Measurements from ENCODE around the gene HNF1A. TPM values are rescaled to one million over a fixed set of nuclear protein-coding genes. Genes with fewer than 3 reads are reported as not detected.

HNF1A gene
- total RNA-seq: 0.32 TPM in 1 of 2 replicates, not detected in the other

GRCh38 chr12:120978296-120979219, at the start of gene HNF1A:
HNF1A (plus strand) TSS chr12:120978543; CDS start chr12:120978769, 226 bp downstream.

GRCh38 chr12:121015825-121016766, 37.8 kb downstream of the HNF1A start, which contains the start of gene C12orf43:
C12orf43 (minus strand) TSS chr12:121016487; CDS start chr12:121016474, 13 bp downstream.

GRCh38 chr12:121038861-121039668, 60.7 kb downstream of the HNF1A start, which contains the start of gene OASL:
OASL (minus strand) TSS chr12:121039246; CDS start chr12:121038971, 275 bp downstream.

Other genes with a start within 250 kb of the HNF1A start
- 4.7 and 6.8 TPM in 2 replicates for gene SPPL3, start 74.2 kb upstream of the HNF1A start, total RNA-seq
- 16.2 and 16.8 TPM in 2 replicates for gene C12orf43, start 37.9 kb downstream of the HNF1A start, total RNA-seq
- gene OASL, start 60.7 kb downstream of the HNF1A start, total RNA-seq: not detected in 2 replicates
- not detected in 2 replicates for gene P2RX7, start 154.3 kb downstream of the HNF1A start, total RNA-seq
- gene P2RX4, start 231.6 kb downstream of the HNF1A start, total RNA-seq: 16.2 and 40.4 TPM in 2 replicates